HEK293 (cell line): Measurements from ENCODE around the gene USP6NL.

Experiments
- CTCF ChIA-PET: fragments of 350-600 bp; formaldehyde crosslinking; extraction: SDS; loops from one replicate; lab custom pipeline; 2021; ENCODE audit warnings: antibody characterized with exemption; lab: Yijun Ruan, JAX
- POLR2A ChIA-PET: fragments of 300-600 bp; formaldehyde crosslinking; extraction: SDS; loops from one replicate; lab custom pipeline; 2020; ENCODE audit warnings: antibody characterized with exemption, inconsistent platforms; lab: Yijun Ruan, JAX
- H3K27ac ChIP-seq: fragments of 200-500 bp; sonication (Bioruptor generic); 2 replicates; pipeline ENCODE4 v1.5.1; 2014; ENCODE audit warnings: low read depth, low read length, control low read depth, inconsistent platforms; ENCODE audit errors: extremely low read depth
- H3K36me3 ChIP-seq, 2 experiments: fragments of 200-500 bp in 1 of 2; sonication (Bioruptor generic) in 1 of 2; 1 replicate in 1 of 2; 2 replicates in 1 of 2; pipeline ENCODE4 v1.5.1; 2014 to 2017; ENCODE audit warnings: inconsistent platforms in 2 of 2, low read length in 2 of 2; ENCODE audit not compliant: control insufficient read depth in 2 of 2, insufficient read depth in 1 of 2
- H3K4me1 ChIP-seq: fragments of 200-500 bp; sonication (Bioruptor generic); 2 replicates; pipeline ENCODE4 v1.5.1; 2014; ENCODE audit warnings: mild to moderate bottlenecking, low read length, inconsistent platforms; ENCODE audit not compliant: control insufficient read depth, insufficient read depth
- H3K4me3 ChIP-seq: 2 replicates; pipeline ENCODE4 v1.5.1; 2011; ENCODE audit warnings: low read depth, mild to moderate bottlenecking, control low read depth, low read length, moderate library complexity
- H3K9me3 ChIP-seq: fragments of 200-500 bp; sonication (Bioruptor generic); 2 replicates; pipeline ENCODE4 v1.5.1; 2014; ENCODE audit warnings: low read depth, low read length, inconsistent platforms; ENCODE audit not compliant: control insufficient read depth, insufficient read depth
- BCL11A ChIP-seq: fragments of 450-650 bp; formaldehyde crosslinking; IDR thresholded peaks from 2 replicates; pipeline ENCODE4 v1.5.1; 2016; ENCODE audit warnings: low read depth, missing biosample characterization, missing genetic modification characterization
- OSR2 ChIP-seq: fragments of 450-650 bp; formaldehyde crosslinking; IDR thresholded peaks from 2 replicates; pipeline ENCODE4 v1.5.1; 2016; ENCODE audit warnings: missing biosample characterization, missing genetic modification characterization
- RBAK ChIP-seq: fragments of 450-650 bp; formaldehyde crosslinking; IDR thresholded peaks from 2 replicates; pipeline ENCODE4 v1.5.1; 2016; ENCODE audit warnings: missing biosample characterization, missing genetic modification characterization
- SCRT2 ChIP-seq: fragments of 450-650 bp; formaldehyde crosslinking; IDR thresholded peaks from 2 replicates; pipeline ENCODE4 v1.5.1; 2016; ENCODE audit warnings: missing biosample characterization, missing genetic modification characterization
- ZNF248 ChIP-seq: fragments of 450-650 bp; formaldehyde crosslinking; IDR thresholded peaks from 2 replicates; pipeline ENCODE4 v1.5.1; 2017; ENCODE audit warnings: missing biosample characterization, missing genetic modification characterization
- ZNF311 ChIP-seq: fragments of 450-650 bp; formaldehyde crosslinking; IDR thresholded peaks from 2 replicates; pipeline ENCODE4 v1.5.1; 2017; ENCODE audit warnings: missing biosample characterization, missing genetic modification characterization, borderline replicate concordance
- ZNF366 ChIP-seq: fragments of 450-650 bp; formaldehyde crosslinking; conservative IDR thresholded peaks from 2 replicates; pipeline ENCODE4 v1.5.1; 2016; ENCODE audit warnings: missing biosample characterization, missing genetic modification characterization
- ZNF558 ChIP-seq: fragments of 450-650 bp; formaldehyde crosslinking; IDR thresholded peaks from 2 replicates; pipeline ENCODE4 v1.5.1; 2016; ENCODE audit warnings: missing biosample characterization, missing genetic modification characterization
- ZNF654 ChIP-seq: fragments of 450-650 bp; formaldehyde crosslinking; IDR thresholded peaks from 2 replicates; pipeline ENCODE4 v1.5.1; 2016; ENCODE audit warnings: low read depth, missing biosample characterization, missing genetic modification characterization
- ZNF768 ChIP-seq: fragments of 450-650 bp; formaldehyde crosslinking; IDR thresholded peaks from 2 replicates; pipeline ENCODE4 v1.5.1; 2018; ENCODE audit warnings: missing biosample characterization, mild to moderate bottlenecking, missing genetic modification characterization
- ZNF785 ChIP-seq: fragments of 450-650 bp; formaldehyde crosslinking; IDR thresholded peaks from 2 replicates; pipeline ENCODE4 v1.5.1; 2016; ENCODE audit warnings: missing biosample characterization, missing genetic modification characterization
- TF ChIP-seq, protein P1 (sequence below): fragments of 450-650 bp; formaldehyde crosslinking; IDR thresholded peaks from 2 replicates; pipeline ENCODE4 v1.5.1; 2016; ENCODE audit warnings: missing biosample characterization, missing genetic modification characterization
- TF ChIP-seq, protein P2 (sequence below): fragments of 450-650 bp; formaldehyde crosslinking; IDR thresholded peaks from 2 replicates; pipeline ENCODE4 v1.5.1; 2017; ENCODE audit warnings: missing biosample characterization, missing genetic modification characterization

The USP6NL gene

DNA sequence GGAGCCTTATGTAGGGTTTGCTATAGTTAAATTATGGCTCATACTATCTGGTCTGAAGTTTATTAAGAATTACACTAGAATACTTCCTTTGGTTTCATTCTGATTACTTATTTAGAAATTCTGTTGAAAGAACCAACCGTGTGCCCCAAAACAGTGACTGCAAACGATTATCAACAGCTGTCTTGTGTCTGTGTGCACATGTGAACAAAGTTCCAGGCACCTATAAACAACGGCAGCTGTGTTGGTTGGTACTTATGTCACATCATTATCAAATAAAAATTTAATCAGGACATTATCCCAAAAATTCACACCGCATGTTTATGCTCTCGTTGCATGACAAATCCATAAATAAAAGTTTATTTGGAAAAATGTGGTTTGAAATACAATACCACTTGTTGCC is 80.6 kb downstream of the USP6NL start:
- Histone ChIP-seq H3K9me3 (no peaks in the 10 kb centered on the region), H3K27ac (no peak overlapping the region), H3K36me3 (no peaks in the 10 kb centered on the region), H3K4me1 (peaks cover 21% of the 10 kb centered on the region), H3K4me3 (no peak overlapping the region)
- ChIA-PET POLR2A (no interaction called here), CTCF (interaction anchor here (1.6 to 1.9 kb wide), 2 partner anchors 9 to 12 kb away, joined by 4 to 5 read pairs; no protein-coding TSS in a partner anchor)
- TF ChIP-seq BCL11A (tag by site-specific recombination): no peak
- TF ChIP-seq RBAK (tag by site-specific recombination): no peak
- TF ChIP-seq ZNF311 (tag by site-specific recombination): no peak
- peak; percentile 83 for TF ChIP-seq SCRT2
- TF ChIP-seq, protein P1, sequence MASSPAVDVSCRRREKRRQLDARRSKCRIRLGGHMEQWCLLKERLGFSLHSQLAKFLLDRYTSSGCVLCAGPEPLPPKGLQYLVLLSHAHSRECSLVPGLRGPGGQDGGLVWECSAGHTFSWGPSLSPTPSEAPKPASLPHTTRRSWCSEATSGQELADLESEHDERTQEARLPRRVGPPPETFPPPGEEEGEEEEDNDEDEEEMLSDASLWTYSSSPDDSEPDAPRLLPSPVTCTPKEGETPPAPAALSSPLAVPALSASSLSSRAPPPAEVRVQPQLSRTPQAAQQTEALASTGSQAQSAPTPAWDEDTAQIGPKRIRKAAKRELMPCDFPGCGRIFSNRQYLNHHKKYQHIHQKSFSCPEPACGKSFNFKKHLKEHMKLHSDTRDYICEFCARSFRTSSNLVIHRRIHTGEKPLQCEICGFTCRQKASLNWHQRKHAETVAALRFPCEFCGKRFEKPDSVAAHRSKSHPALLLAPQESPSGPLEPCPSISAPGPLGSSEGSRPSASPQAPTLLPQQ (tag by site-specific recombination): no peak
- TF ChIP-seq, protein P2, sequence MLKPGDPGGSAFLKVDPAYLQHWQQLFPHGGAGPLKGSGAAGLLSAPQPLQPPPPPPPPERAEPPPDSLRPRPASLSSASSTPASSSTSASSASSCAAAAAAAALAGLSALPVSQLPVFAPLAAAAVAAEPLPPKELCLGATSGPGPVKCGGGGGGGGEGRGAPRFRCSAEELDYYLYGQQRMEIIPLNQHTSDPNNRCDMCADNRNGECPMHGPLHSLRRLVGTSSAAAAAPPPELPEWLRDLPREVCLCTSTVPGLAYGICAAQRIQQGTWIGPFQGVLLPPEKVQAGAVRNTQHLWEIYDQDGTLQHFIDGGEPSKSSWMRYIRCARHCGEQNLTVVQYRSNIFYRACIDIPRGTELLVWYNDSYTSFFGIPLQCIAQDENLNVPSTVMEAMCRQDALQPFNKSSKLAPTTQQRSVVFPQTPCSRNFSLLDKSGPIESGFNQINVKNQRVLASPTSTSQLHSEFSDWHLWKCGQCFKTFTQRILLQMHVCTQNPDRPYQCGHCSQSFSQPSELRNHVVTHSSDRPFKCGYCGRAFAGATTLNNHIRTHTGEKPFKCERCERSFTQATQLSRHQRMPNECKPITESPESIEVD (tag by site-specific recombination): peak; percentile 50; the same call in 1 of the 2 replicates
- TF ChIP-seq ZNF654 (tag by site-specific recombination): no peak
- TF ChIP-seq ZNF248 (tag by site-specific recombination): no peak
- no peak for TF ChIP-seq ZNF768
- no peak for TF ChIP-seq ZNF366 (tag by site-specific recombination)

DNA sequence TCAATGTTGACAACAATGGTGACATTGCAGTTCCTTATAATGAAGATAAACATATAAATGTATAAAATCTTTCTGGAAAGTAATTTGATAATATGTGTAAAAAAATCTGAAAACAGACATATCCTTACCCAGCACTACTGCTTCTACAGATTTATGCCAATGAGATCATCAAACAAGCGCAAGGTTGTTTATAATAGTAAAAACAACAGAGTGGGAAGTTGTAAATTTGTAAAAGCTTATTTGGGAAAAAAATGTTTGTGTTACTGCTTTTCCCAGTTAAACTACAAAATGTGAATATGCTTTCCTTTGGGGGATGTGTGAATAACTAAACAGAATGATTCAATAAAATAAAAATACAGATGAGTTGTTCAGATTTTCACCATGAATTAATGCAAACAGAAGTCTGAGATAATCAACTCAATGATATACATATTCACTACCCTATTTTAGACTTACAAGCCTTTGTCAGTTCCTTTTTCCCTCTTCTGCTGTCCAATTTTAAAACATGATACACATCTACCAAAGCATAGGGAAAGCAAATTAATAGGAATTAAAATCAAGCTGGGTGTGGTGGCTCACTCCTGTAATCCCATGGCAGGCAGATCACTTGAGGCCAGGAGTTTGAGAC is 82.1 kb downstream of the USP6NL start:
- H3K9me3 ChIP-seq: no peaks in the 10 kb centered on the region
- peaks cover 21% of the 10 kb centered on the region for H3K4me1 ChIP-seq
- no peak overlapping the region for H3K4me3 ChIP-seq
- no peak overlapping the region for H3K27ac ChIP-seq
- ChIA-PET CTCF (interaction anchor here (1.6 kb wide), 1 partner anchor 11 kb away, joined by 5 read pairs; no protein-coding TSS in a partner anchor), POLR2A (no interaction called here)
- peaks cover 0 to 3% of the 10 kb centered on the region in 2 experiments; a peak in 1 of 3 replicates for H3K36me3 ChIP-seq
- TF ChIP-seq OSR2 (tag by site-specific recombination) (peak; percentile 19; the same call in 1 of the 2 replicates), ZNF785 (tag by site-specific recombination) (no peak), ZNF654 (tag by site-specific recombination) (peak; percentile 3; the same call in 1 of the 2 replicates)
- TF ChIP-seq, protein P2 (tag by site-specific recombination): peak; percentile 98

DNA sequence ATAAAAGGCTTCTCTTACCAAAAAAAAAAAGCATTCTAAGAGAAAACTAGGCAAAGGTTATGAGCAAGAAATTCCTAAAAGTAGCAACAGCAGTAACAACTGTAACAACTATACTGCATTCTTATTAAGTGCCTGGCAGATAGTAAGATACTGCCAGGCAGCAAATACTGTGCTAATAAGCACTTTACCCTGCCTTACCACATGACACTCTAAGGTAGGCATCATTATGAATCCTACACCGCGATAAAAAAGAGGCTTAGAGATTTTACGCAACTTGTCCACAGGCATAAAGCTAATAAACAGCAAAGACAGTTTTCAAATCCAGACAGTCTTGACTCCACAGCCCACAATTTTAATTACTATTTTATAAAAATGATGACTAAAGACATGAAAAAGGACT is 83.2 kb downstream of the USP6NL start:
- CTCF ChIA-PET: no interaction called here
- Histone ChIP-seq H3K4me3 (no peak overlapping the region), H3K4me1 (peaks cover 21% of the 10 kb centered on the region), H3K36me3 (peaks cover 0 to 3% of the 10 kb centered on the region in 2 experiments; a peak in 1 of 3 replicates), H3K9me3 (no peaks in the 10 kb centered on the region), H3K27ac (no peak overlapping the region)
- TF ChIP-seq, protein P2 (tag by site-specific recombination): peak; percentile 26; the same call in 1 of the 2 replicates
- TF ChIP-seq ZNF558 (tag by site-specific recombination): no peak
- POLR2A ChIA-PET: no interaction called here
